HG03060 (cell line): ENCODE data around the gene RNF130.
"Not testable (repeated sequence)": the region's sequence is repeated elsewhere in the genome, so short reads cannot be mapped to it uniquely, and the experiment has no call there.

Source experiments
- ATAC-seq: cut with Tn5 transposase; IDR thresholded peaks from one replicate; pipeline ENCODE4 v1.9.1; 2021; ENCODE audit warnings: low read depth, moderate number of reproducible peaks; ENCODE audit not compliant: unreplicated experiment

RNF130 gene

GRCh38 chr5:180026320-180026719, 45.2 kb downstream of the RNF130 start:
- no peak for ATAC-seq

GRCh38 chr5:180021900-180022299, 49.7 kb downstream of the RNF130 start:
- ATAC-seq: no peak

GRCh38 chr5:180020176-180020575, 51.4 kb downstream of the RNF130 start:
- no peak for ATAC-seq

GRCh38 chr5:180018347-180019060, 53.1 kb downstream of the RNF130 start:
- ATAC-seq: no peak

GRCh38 chr5:180015523-180015922, 56.0 kb downstream of the RNF130 start:
- ATAC-seq: not testable (repeated sequence)

- no peak for ATAC-seq
These were observed 57.9 kb downstream of the RNF130 start for GRCh38 chr5:180013678-180014077.

- no peak for ATAC-seq
These were observed 59.2 kb downstream of the RNF130 start for GRCh38 chr5:180012316-180012715.

- no peak for ATAC-seq
These were observed 60.9 kb downstream of the RNF130 start for GRCh38 chr5:180010636-180011035.

GRCh38 chr5:180009581-180009980, 62.0 kb downstream of the RNF130 start:
- no peak for ATAC-seq

- no peak for ATAC-seq
These were observed 63.1 kb downstream of the RNF130 start for GRCh38 chr5:180008433-180008832.

GRCh38 chr5:180007582-180007981, 64.0 kb downstream of the RNF130 start:
- no peak for ATAC-seq

GRCh38 chr5:180006141-180006540, 65.4 kb downstream of the RNF130 start:
- ATAC-seq: no peak

GRCh38 chr5:180003127-180003526, 68.4 kb downstream of the RNF130 start:
- ATAC-seq: no peak

- no peak for ATAC-seq
These were observed 69.8 kb downstream of the RNF130 start for GRCh38 chr5:180001742-180002141.

- ATAC-seq: no peak
These were observed 70.4 kb downstream of the RNF130 start for GRCh38 chr5:180001136-180001535.

- no peak for ATAC-seq
These were observed 73.1 kb downstream of the RNF130 start for GRCh38 chr5:179998485-179998884.

GRCh38 chr5:179994583-179995323, 76.8 kb downstream of the RNF130 start:
- no peak for ATAC-seq

- ATAC-seq: not testable (repeated sequence)
These were observed 78.7 kb downstream of the RNF130 start for GRCh38 chr5:179992855-179993254.

GRCh38 chr5:179991106-179991505, 80.5 kb downstream of the RNF130 start:
- ATAC-seq: no peak

- not testable (repeated sequence) for ATAC-seq
These were observed 81.0 kb downstream of the RNF130 start for GRCh38 chr5:179990525-179990924.

- no peak for ATAC-seq
These were observed 85.2 kb downstream of the RNF130 start for GRCh38 chr5:179986328-179986727.

- no peak for ATAC-seq
These were observed 89.9 kb downstream of the RNF130 start for GRCh38 chr5:179981636-179982035.
